Measurements from ENCODE around the gene RRP1B.
"Not testable (repeated sequence)": the region's sequence is repeated elsewhere in the genome, so short reads cannot be mapped to it uniquely, and the experiment has no call there.

The RRP1B gene

DNA sequence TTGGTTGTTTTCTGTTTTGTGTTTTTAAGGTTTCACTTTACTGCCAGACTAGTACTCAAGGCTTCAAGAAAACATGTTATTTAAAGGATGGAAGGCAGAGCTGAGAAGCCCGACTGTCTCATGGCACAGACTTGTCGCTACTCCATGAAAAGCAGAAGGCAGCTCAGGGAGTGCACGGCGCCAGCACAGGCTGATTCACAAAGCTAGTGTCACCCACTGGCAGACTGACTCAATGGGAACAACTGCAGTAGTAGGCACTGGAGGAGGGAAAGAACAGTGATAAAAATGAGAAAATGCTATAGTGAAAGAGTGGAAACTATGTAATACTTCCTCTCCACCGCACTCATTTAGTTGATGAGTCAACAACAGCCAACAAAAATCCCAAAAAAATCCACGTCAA, 14.8 kb upstream of the RRP1B start:
- Mint-ChIP-seq H3K4me3 (no peak overlapping the region), H3K27ac (no peak overlapping the region), H3K9me3 (no peaks in the 10 kb centered on the region), H3K27me3 (ENCODE audit: low read depth) (no peaks in the 10 kb centered on the region), H3K4me1 (peaks cover 18% of the 10 kb centered on the region), H3K36me3 (ENCODE audit: low read depth) (no peaks in the 10 kb centered on the region)
- TF ChIP-seq, protein P1, sequence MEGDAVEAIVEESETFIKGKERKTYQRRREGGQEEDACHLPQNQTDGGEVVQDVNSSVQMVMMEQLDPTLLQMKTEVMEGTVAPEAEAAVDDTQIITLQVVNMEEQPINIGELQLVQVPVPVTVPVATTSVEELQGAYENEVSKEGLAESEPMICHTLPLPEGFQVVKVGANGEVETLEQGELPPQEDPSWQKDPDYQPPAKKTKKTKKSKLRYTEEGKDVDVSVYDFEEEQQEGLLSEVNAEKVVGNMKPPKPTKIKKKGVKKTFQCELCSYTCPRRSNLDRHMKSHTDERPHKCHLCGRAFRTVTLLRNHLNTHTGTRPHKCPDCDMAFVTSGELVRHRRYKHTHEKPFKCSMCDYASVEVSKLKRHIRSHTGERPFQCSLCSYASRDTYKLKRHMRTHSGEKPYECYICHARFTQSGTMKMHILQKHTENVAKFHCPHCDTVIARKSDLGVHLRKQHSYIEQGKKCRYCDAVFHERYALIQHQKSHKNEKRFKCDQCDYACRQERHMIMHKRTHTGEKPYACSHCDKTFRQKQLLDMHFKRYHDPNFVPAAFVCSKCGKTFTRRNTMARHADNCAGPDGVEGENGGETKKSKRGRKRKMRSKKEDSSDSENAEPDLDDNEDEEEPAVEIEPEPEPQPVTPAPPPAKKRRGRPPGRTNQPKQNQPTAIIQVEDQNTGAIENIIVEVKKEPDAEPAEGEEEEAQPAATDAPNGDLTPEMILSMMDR (IDR thresholded peaks at IDR 0.05; ENCODE audit: unreplicated experiment in 3 of 3): no peak

DNA sequence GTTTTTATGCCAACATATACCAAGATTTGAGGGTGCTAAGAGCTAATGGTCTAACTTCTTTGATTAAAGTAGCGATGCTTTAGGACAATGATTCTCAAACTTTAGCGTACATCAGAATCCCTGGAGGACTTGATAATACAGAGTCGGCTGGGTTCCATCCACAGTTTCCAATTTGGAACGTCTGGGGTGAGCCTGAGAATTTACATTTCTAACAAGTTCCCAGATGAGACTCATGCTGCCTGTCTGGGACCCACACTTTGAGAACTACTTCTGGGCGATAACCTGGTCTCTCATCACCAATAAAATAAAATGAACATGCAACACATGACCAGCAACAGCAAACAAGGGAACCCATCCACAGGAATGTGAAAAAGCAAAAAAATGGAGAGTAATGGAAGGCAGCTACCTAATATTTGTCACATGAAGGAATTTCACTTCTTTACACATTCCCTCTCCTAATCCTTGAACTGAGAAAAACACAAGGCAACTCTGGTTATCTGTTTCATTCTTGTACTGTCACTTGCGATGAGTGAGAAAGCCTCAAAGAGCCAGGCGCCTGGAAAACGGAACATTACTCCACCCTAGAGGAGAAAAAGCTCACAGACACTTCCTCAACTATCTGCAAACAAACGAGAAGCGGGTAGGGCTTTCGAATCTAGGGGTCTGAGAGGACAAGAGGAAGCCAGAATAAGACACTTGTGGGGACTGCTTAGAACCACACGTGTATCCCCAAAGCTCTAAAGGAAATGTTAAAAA, 14.0 kb upstream of the RRP1B start:
- Mint-ChIP-seq H3K36me3 (ENCODE audit: low read depth) (no peaks in the 10 kb centered on the region), H3K27me3 (ENCODE audit: low read depth) (no peaks in the 10 kb centered on the region), H3K9me3 (no peaks in the 10 kb centered on the region), H3K4me3 (no peak overlapping the region), H3K27ac (peak overlapping the region in 1 of 3 experiments; percentile 11), H3K4me1 (peaks cover 18% of the 10 kb centered on the region)
- TF ChIP-seq, protein P1 (IDR thresholded peaks at IDR 0.05; ENCODE audit: unreplicated experiment in 3 of 3): peak; percentile 54 to 68 (median 60)

DNA sequence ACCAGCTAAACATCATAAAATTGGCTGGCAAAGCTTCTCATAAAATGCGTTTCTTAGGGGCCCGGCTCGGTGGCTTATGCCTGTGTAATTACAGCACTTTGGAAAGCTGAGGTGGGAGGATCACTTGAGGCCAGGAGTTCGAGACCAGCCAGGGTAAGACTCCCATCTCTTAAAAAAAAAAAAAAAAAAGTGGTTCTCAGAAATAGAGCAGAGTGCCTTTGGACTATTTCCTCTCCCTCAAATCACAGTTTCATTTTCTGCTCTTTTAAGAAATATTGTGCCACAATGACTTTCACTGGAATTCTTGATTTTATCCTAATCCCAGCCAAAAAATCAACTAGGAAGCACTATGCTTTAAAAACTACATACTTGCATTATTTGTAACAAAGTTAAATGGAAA, 13.4 kb upstream of the RRP1B start:
- no peaks in the 10 kb centered on the region for H3K36me3 Mint-ChIP-seq (ENCODE audit: low read depth)
- H3K4me3 Mint-ChIP-seq: no peak overlapping the region

DNA sequence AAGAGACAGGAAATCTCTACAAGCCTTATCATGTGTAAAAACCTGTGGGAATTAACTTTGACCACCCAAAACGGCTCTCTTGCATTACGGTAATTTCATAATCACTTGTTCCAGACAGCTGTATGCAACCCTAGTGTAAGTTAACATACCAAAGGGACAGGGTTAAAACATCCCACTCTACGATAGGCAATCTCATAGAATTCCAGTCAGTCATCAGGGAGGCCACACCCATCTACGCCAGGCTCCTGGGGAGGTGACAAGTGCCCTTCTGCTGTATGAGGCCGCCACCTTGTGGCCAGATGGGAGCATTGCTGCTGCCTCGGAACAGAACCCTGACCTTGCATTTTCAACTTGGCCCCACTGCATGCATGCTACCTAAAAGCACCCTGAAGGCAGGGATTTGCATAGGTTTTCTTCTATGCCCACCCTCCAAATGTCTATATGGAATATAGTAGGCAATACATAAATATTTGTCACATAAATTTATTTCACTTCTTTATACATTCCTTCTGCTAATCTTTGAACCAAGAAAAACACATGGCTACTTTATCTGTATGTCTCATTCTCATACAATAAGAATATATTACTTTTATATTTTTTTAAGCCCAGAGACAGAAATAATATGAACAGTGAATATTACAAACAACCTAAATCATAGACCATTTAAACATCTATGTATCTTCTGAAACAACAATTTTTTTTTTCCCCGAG, 12.7 kb upstream of the RRP1B start:
- Mint-ChIP-seq H3K9me3 (no peaks in the 10 kb centered on the region), H3K27me3 (ENCODE audit: low read depth) (no peaks in the 10 kb centered on the region), H3K36me3 (ENCODE audit: low read depth) (no peaks in the 10 kb centered on the region), H3K4me3 (peak overlapping the region in 1 of 3 experiments; percentile 13), H3K27ac (peak overlapping the region in 1 of 3 experiments; percentile 48), H3K4me1 (peaks cover 18% of the 10 kb centered on the region)
- TF ChIP-seq, protein P1 (IDR thresholded peaks at IDR 0.05; ENCODE audit: unreplicated experiment in 3 of 3): peak; percentile 98 to 100 (median 99)

More for the DNA sequence above, 13.4 kb upstream of the RRP1B start:
- Mint-ChIP-seq H3K27ac (no peak overlapping the region), H3K9me3 (no peaks in the 10 kb centered on the region), H3K4me1 (peaks cover 18% of the 10 kb centered on the region), H3K27me3 (ENCODE audit: low read depth) (no peaks in the 10 kb centered on the region)
- TF ChIP-seq, protein P1 (IDR thresholded peaks at IDR 0.05; ENCODE audit: unreplicated experiment in 3 of 3): no peak

DNA sequence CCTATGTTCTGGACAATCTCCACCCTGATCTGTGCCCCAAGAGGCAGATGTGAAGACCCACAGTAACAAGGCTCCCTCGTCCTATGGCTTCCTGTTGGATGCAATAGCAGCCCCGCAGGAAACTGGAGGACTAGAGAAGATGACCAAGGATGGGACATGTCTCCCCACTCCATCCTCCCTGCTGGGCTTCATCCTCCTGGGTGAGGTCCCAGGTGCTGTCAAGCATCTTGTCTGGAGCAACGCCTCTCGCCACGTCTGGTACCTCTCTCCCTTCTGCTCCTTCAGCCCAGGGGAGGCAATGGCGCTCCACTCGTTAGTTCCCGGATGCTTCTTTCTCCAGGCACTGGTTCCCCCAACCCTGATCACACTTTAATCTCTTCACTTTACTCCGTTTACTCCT, 11.2 kb upstream of the RRP1B start:
- peaks cover 18% of the 10 kb centered on the region for H3K4me1 Mint-ChIP-seq
- TF ChIP-seq, protein P1 (IDR thresholded peaks at IDR 0.05; ENCODE audit: unreplicated experiment in 3 of 3): no peak
- no peaks in the 10 kb centered on the region for H3K9me3 Mint-ChIP-seq
- H3K27ac Mint-ChIP-seq: no peak overlapping the region
- H3K4me3 Mint-ChIP-seq: no peak overlapping the region
- no peaks in the 10 kb centered on the region for H3K27me3 Mint-ChIP-seq (ENCODE audit: low read depth)
- H3K36me3 Mint-ChIP-seq (ENCODE audit: low read depth): no peaks in the 10 kb centered on the region

DNA sequence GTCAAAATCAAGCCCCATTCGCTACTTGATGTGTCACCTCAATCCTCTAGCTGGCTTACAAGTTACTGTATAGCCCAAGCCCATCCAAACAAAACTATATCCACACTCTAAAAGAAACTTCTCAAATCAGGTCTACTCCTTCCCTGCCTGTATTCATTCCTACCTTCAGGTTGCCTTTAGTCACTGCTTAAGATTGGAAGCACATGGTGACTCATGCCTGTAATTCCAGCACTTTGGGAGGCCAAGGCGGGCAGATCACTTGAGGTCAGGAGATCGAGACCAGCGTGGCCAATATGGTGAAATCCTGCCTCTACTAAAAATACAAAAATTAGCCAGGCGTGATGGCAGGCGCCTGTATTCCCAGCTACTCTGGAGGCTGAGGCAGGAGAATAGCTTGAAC, 7.4 kb upstream of the RRP1B start:
- not testable (repeated sequence) for H3K36me3 Mint-ChIP-seq (ENCODE audit: low read depth); H3K27ac Mint-ChIP-seq; H3K4me3 Mint-ChIP-seq; H3K27me3 Mint-ChIP-seq (ENCODE audit: low read depth); H3K9me3 Mint-ChIP-seq; H3K4me1 Mint-ChIP-seq
